A549 (cell line): ENCODE data around the gene DISP2. TPM values are rescaled to one million over a fixed set of nuclear protein-coding genes. Genes with fewer than 3 reads are reported as not detected.

ENCODE experiments used
- ATAC-seq, 2 experiments: fragments of 200-7000 bp in 1 of 2; fragments of >200 bp in 1 of 2; cut with Nextera tagmentation in 1 of 2; cut with Tn5 transposase in 1 of 2; 3 replicates each; pipeline versions ENCODE4 v1.8.0 to v1.9.1; 2018 to 2020; ENCODE audit warnings: mild to moderate bottlenecking in 1 of 2, moderate library complexity in 1 of 2
- CTCF ChIA-PET: fragments of 300-600 bp; sonication (Branson Sonifier 250); formaldehyde crosslinking; extraction: SDS; loops from one replicate; lab custom pipeline; 2021; ENCODE audit warnings: antibody characterized with exemption, inconsistent platforms; lab: Yijun Ruan, JAX
- POLR2A ChIA-PET: fragments of 350-600 bp; formaldehyde crosslinking; extraction: SDS; loops from one replicate; lab custom pipeline; 2021; ENCODE audit warnings: antibody characterized with exemption, inconsistent platforms; lab: Yijun Ruan, JAX
- DNase-seq, 2 experiments: peaks; one replicate each; pipeline versions ENCODE4 v3.0.0 to v3.0.0-alpha.2; 2011 to 2016; ENCODE audit warnings: low read depth in 1 of 2, low spot score in 1 of 2
- FAIRE-seq: peaks from 2 replicates; lab custom pipeline; 2011; peaks lifted over from hg19 to GRCh38; lab: Jason Lieb, UNC
- H3K27ac ChIP-seq, 2 experiments: fragments of >200 bp; sonication (Bioruptor Twin); formaldehyde crosslinking; 3 replicates each; pipeline ENCODE4 v1.5.1; 2016 to 2017
- H3K4me1 ChIP-seq: fragments of >200 bp; sonication (Bioruptor Twin); formaldehyde crosslinking; 3 replicates; pipeline ENCODE4 v1.6.1; 2016
- H3K4me2 ChIP-seq: fragments of >200 bp; sonication (Bioruptor Twin); formaldehyde crosslinking; 3 replicates; pipeline ENCODE4 v1.6.1; 2016
- H3K4me3 ChIP-seq: fragments of >200 bp; sonication (Bioruptor Twin); formaldehyde crosslinking; 3 replicates; pipeline ENCODE4 v1.5.1; 2016
- H3K9me3 ChIP-seq: fragments of >200 bp; sonication (Bioruptor Twin); formaldehyde crosslinking; 3 replicates; pipeline ENCODE4 v1.6.1; 2016
- BCL3 ChIP-seq: fragments of >200 bp; sonication (Bioruptor Twin); formaldehyde crosslinking; IDR thresholded peaks from 3 replicates; pipeline ENCODE4 v1.6.1; 2016
- CBX8 ChIP-seq: fragments of 200-600 bp; sonication (generic); IDR thresholded peaks from 2 replicates; pipeline ENCODE4 v1.6.1; 2016
- E2F6 ChIP-seq: IDR thresholded peaks from 2 replicates; pipeline ENCODE4 v1.6.1; 2012; ENCODE audit warnings: low read depth, borderline replicate concordance
- FOSL2 ChIP-seq, 2 experiments: fragments of 450-650 bp in 1 of 2; fragments of >200 bp in 1 of 2; sonication (Bioruptor Twin) in 1 of 2; formaldehyde crosslinking; IDR thresholded peaks; 2 replicates each; pipeline versions ENCODE4 v1.5.0 to v1.6.1; 2016 to 2020; ENCODE audit warnings: mild to moderate bottlenecking in 1 of 2, moderate library complexity in 1 of 2
- GATA3 ChIP-seq: IDR thresholded peaks from 2 replicates; pipeline ENCODE4 v1.6.1; 2012; ENCODE audit warnings: borderline replicate concordance
- HES2 ChIP-seq: fragments of >200 bp; sonication (Bioruptor Twin); formaldehyde crosslinking; IDR thresholded peaks from 2 replicates; pipeline ENCODE4 v1.6.1; 2016
- HEYL ChIP-seq: fragments of 250-450 bp; sonication (Bioruptor Pico); IDR thresholded peaks from 2 replicates; pipeline ENCODE4 v1.8.0; 2021; ENCODE audit warnings: mild to moderate bottlenecking, moderate library complexity
- JUNB ChIP-seq: fragments of >200 bp; sonication (Bioruptor Twin); formaldehyde crosslinking; IDR thresholded peaks from 2 replicates; pipeline ENCODE4 v1.6.1; 2016
- MAFK ChIP-seq: fragments of 450-650 bp; IDR thresholded peaks from 2 replicates; pipeline ENCODE4 v1.6.1; 2014; ENCODE audit not compliant: partially characterized antibody
- MAX ChIP-seq: IDR thresholded peaks from 2 replicates; pipeline ENCODE4 v1.6.1; 2012
- MYC ChIP-seq: IDR thresholded peaks from 2 replicates; pipeline ENCODE4 v1.6.1; 2012; ENCODE audit warnings: mild to moderate bottlenecking, inconsistent platforms, low read length, improper control_type of control experiment, borderline replicate concordance
- NFE2L2 ChIP-seq: fragments of 150-350 bp; conservative IDR thresholded peaks from 2 replicates; pipeline ENCODE4 v1.6.1; 2014; ENCODE audit warnings: low read length
- NPAS2 ChIP-seq: fragments of 250-450 bp; sonication (Bioruptor Pico); IDR thresholded peaks from 2 replicates; pipeline ENCODE4 v1.8.0; 2022; ENCODE audit warnings: mild to moderate bottlenecking, moderate library complexity, borderline replicate concordance
- NR3C1 ChIP-seq: fragments of >200 bp; sonication (Bioruptor Twin); formaldehyde crosslinking; IDR thresholded peaks from 3 replicates; pipeline ENCODE4 v1.6.1; 2017
- PHF8 ChIP-seq: fragments of 200-600 bp; sonication (generic); IDR thresholded peaks from 2 replicates; pipeline ENCODE4 v1.6.1; 2016; ENCODE audit warnings: low read depth, mild to moderate bottlenecking, antibody characterized with exemption, moderate library complexity, borderline replicate concordance
- RAD21 ChIP-seq, 2 experiments: fragments of >200 bp in 1 of 2; sonication (Bioruptor Twin) in 1 of 2; formaldehyde crosslinking in 1 of 2; IDR thresholded peaks in 1 of 2; conservative IDR thresholded peaks in 1 of 2; 2 replicates in 1 of 2; 3 replicates in 1 of 2; pipeline ENCODE4 v1.6.1; 2012 to 2018; ENCODE audit warnings: inconsistent platforms in 1 of 2
- RFX5 ChIP-seq: fragments of 450-650 bp; IDR thresholded peaks from 2 replicates; pipeline ENCODE4 v1.7.1; 2014; ENCODE audit warnings: antibody characterized with exemption, mild to moderate bottlenecking, moderate library complexity
- RNF2 ChIP-seq: fragments of 200-600 bp; sonication (generic); IDR thresholded peaks from 2 replicates; pipeline ENCODE4 v1.6.1; 2016; ENCODE audit warnings: low read depth, mild to moderate bottlenecking, antibody characterized with exemption, moderate library complexity, borderline replicate concordance
- SMC3 ChIP-seq: fragments of >200 bp; sonication (Bioruptor Twin); formaldehyde crosslinking; IDR thresholded peaks from 3 replicates; pipeline ENCODE4 v1.6.1; 2018; ENCODE audit warnings: inconsistent platforms
- SREBF2 ChIP-seq: fragments of 450-650 bp; IDR thresholded peaks from 2 replicates; pipeline ENCODE4 v1.6.1; 2014; ENCODE audit warnings: mild to moderate bottlenecking, moderate library complexity
- TFCP2L1 ChIP-seq: fragments of 250-450 bp; sonication (Bioruptor Pico); IDR thresholded peaks from 2 replicates; pipeline ENCODE4 v1.5.0; 2021; ENCODE audit warnings: mild to moderate bottlenecking
- USF2 ChIP-seq: fragments of 450-650 bp; IDR thresholded peaks from 2 replicates; pipeline ENCODE4 v1.6.1; 2014; ENCODE audit warnings: antibody characterized with exemption
- ZC3H11A ChIP-seq: fragments of 450-650 bp; IDR thresholded peaks from 2 replicates; pipeline ENCODE4 v1.6.1; 2014; ENCODE audit warnings: antibody characterized with exemption, mild to moderate bottlenecking
- ZNF302 ChIP-seq: fragments of 250-450 bp; sonication (Bioruptor Pico); IDR thresholded peaks from 2 replicates; pipeline ENCODE4 v1.9.0; 2021; ENCODE audit warnings: inconsistent platforms, mild to moderate bottlenecking, moderate library complexity
- ZSCAN20 ChIP-seq: fragments of 250-450 bp; sonication (Bioruptor Pico); IDR thresholded peaks from 2 replicates; pipeline ENCODE4 v1.8.0; 2022; ENCODE audit warnings: mild to moderate bottlenecking, moderate library complexity
- WGBS: methylation state at CpG from one replicate; pipeline ENCODE4 v1.1.6; 2017; ENCODE audit errors: missing lambda C conversion rate; 5-methylcytosine and 5-hydroxymethylcytosine counted together
- polyA plus RNA-seq, 4 experiments: library from polyadenylated mRNA; depleted of rRNA in 3 of 4; stranded (reverse); fragments of >200 nt; fragmentation: RNase III in 1 of 4; extraction: RNeasy Plus Mini Kit Qiagen cat#74134 plus additional on column Dnase treatment in 1 of 4; gene quantifications; 2 replicates in 3 of 4; 3 replicates in 1 of 4; pipeline ENCODE4 v1.2.3, GENCODE V29; 2011 to 2017

Gene DISP2
- polyA plus RNA-seq, 2 of the 4 experiments (the other 2 are of a cell fraction) = 0.26 to 0.56 TPM

- TF ChIP-seq HES2 = no peak
- no peak for TF ChIP-seq HEYL (CRISPR knock-in tag)
- TF ChIP-seq MYC = no peak
- TF ChIP-seq NR3C1 = no peak
- no peak for TF ChIP-seq PHF8
- WGBS = 95% methylated on average over 8 of the region's 8 CpGs
- Histone ChIP-seq H3K4me2 (no peak overlapping the region), H3K4me3 (no peak overlapping the region), H3K9me3 (no peaks in the 10 kb centered on the region), H3K27ac (no peak overlapping the region), H3K4me1 (peaks cover 2% of the 10 kb centered on the region; the same call in 1 of the 3 replicates)
- ATAC-seq = no peak
- no peak for FAIRE-seq
- POLR2A ChIA-PET = no interaction called here
- CTCF ChIA-PET = interaction anchor here (0.9 to 1.7 kb wide), 6 partner anchors 10 to 34 kb away, joined by 3 to 8 read pairs (median 4); no protein-coding TSS in a partner anchor
- no peak for DNase-seq
Measured at GRCh38 chr15:40397688-40398412, 39.8 kb downstream of the DISP2 start.

GRCh38 chr15:40398413-40398873 is 40.4 kb downstream of the DISP2 start:
- ChIA-PET CTCF (interaction anchor here (1.0 to 1.7 kb wide), 4 partner anchors 22 to 34 kb away, joined by 3 to 8 read pairs (median 4); no protein-coding TSS in a partner anchor), POLR2A (no interaction called here)
- TF ChIP-seq ZNF302 (CRISPR knock-in tag) (no peak), ZSCAN20 (CRISPR knock-in tag) (no peak), NFE2L2 (no peak), FOSL2 (IDR thresholded peaks at IDR 0.05) (no peak), FOSL2 (CRISPR knock-in tag; IDR thresholded peaks at IDR 0.05) (no peak), ZC3H11A (no peak), E2F6 (no peak), SREBF2 (no peak), PHF8 (no peak), NPAS2 (CRISPR knock-in tag) (no peak), BCL3 (no peak), GATA3 (no peak), MAX (no peak), TFCP2L1 (CRISPR knock-in tag) (no peak), RAD21 (conservative IDR thresholded peaks at IDR 0.05 in 1 of 2, IDR thresholded peaks at IDR 0.05 in 1 of 2) (no peak)

GRCh38 chr15:40399370-40399769 is 41.4 kb downstream of the DISP2 start:
- Histone ChIP-seq H3K4me2 (no peak overlapping the region), H3K4me3 (no peak overlapping the region), H3K27ac (no peak overlapping the region), H3K9me3 (no peaks in the 10 kb centered on the region), H3K4me1 (no peaks in the 10 kb centered on the region)
- TF ChIP-seq MAFK = no peak
- no peak for TF ChIP-seq RNF2
- no peak for TF ChIP-seq ZC3H11A
- no peak for TF ChIP-seq JUNB
- no peak for TF ChIP-seq BCL3
- TF ChIP-seq RAD21 (conservative IDR thresholded peaks at IDR 0.05 in 1 of 2, IDR thresholded peaks at IDR 0.05 in 1 of 2) = no peak
- TF ChIP-seq USF2 = no peak
- no peak for TF ChIP-seq CBX8
- TF ChIP-seq SMC3 = no peak
- no peak for TF ChIP-seq RFX5
- POLR2A ChIA-PET = no interaction called here
- CTCF ChIA-PET = interaction anchor here (1.0 to 2.3 kb wide), 2 partner anchors 22 to 55 kb away, joined by 3 to 8 read pairs; no protein-coding TSS in a partner anchor
- FAIRE-seq = no peak
- 88% methylated on average over 7 of the region's 7 CpGs for WGBS
- DNase-seq = no peak
- no peak for ATAC-seq

More at GRCh38 chr15:40398413-40398873, 40.4 kb downstream of the DISP2 start:
- Histone ChIP-seq H3K4me3 (no peak overlapping the region), H3K27ac (no peak overlapping the region), H3K9me3 (no peaks in the 10 kb centered on the region), H3K4me2 (no peak overlapping the region), H3K4me1 (no peaks in the 10 kb centered on the region)
- no peak for DNase-seq
- no peak for ATAC-seq
- no peak for FAIRE-seq
- WGBS = 87% methylated on average over 4 of the region's 4 CpGs
